Activated naive CD4-positive, alpha-beta T cell treated with anti-CD3 and anti-CD28 coated beads, Interleukin-2, amount 50 U/mL, for 16 hours (primary cell): Measurements from ENCODE around the gene PLA2G4E.

Source experiments
- DNase-seq: peaks from one replicate; pipeline ENCODE4 v3.0.0-alpha.2; 2020

PLA2G4E gene

GRCh38 chr15:42020713-42021273 is at the start of gene PLA2G4E:
TSS of gene PLA2G4E (minus strand) at chr15:42021042. CDS start at chr15:42021030, 12 bp downstream.
- DNase-seq = no peak

DNA sequence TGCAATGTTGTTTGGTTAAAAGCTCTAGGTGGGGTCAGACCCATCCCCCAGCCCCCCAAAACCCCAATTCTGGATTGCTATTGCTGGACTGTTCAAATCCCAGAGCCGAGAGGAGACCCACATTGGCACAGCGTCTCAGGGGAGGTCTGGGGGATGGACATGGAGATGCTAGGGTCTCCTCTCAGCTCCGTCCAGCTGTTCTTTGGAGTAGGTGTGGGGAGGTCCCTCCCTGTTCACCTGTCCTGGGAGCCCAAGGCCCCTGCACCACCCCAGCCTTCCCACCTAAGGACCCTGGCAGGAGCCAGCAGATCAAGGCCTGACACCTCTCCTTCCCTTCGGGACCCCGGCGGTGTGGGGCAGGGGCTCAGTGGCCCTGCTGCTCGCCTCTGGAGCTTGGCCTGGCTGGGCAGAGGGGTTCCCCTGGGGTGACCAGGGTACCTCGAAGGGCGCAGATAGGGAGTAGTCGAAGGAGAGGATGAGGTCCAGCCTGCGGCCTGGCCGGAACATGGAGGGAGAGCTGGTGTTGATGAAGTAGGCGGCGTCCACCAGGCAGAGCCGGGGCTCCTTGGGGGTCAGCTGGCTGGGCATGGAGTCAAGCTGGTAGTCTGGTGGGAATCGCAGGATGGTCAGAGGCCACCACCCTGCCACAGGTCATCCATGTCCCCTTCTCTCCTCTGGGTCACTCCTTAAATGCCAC is 49.6 kb upstream of the PLA2G4E start:
- DNase-seq = no peak

GRCh38 chr15:42069496-42070278 is 48.8 kb upstream of the PLA2G4E start:
- no peak for DNase-seq

GRCh38 chr15:42069025-42069424 is 48.2 kb upstream of the PLA2G4E start:
- no peak for DNase-seq

DNA sequence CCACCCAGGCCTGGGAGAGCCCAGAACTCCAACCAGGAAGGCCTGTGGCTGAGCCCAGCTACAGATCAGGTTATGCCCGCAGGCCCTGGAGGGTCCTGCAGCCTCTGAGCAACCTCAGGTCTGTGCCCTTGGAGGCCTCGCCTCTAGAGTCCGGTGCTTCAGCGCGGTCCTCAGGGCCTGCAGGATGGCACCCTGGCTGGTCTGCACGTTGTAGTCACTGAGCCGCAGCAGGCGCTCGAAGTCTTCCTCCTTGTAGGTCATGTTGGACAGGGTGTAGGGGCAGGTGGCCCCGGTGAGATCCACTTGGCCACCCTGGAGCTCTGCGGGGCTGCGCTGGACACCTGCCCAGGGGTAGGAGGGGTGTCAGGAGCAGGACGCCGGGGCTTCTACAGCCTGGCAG is 47.8 kb upstream of the PLA2G4E start:
- no peak for DNase-seq

DNA sequence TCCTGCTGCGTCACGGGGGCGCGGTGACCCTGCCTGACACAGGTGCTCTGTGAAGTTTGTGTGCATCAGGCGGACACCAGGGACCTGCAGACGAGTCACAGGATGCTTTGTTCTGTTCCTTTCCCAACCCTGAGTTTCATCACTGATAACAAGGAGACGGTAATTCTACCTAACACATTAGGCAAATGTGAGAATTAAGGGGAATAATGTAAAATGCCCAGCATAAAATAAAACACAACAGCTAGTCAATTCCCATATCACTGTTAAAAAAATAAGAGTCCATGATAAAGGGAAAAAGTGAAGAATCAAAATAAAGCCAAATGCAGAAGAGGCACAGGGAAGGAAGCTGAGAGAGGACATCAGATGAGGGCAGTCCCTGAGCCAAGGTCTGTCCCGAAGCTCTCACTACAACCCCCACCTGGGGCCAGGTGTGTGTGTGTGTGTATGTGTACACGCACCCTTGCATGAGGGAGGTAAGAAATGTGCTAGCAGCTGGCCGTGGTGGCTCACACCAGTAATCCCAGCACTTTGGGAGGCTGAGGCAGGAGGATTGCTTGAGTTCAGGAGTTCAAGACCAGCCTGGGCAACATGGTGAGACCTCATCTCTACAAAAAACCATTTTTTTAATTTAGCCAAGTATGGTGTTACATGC is 46.0 kb upstream of the PLA2G4E start:
- DNase-seq = no peak

DNA sequence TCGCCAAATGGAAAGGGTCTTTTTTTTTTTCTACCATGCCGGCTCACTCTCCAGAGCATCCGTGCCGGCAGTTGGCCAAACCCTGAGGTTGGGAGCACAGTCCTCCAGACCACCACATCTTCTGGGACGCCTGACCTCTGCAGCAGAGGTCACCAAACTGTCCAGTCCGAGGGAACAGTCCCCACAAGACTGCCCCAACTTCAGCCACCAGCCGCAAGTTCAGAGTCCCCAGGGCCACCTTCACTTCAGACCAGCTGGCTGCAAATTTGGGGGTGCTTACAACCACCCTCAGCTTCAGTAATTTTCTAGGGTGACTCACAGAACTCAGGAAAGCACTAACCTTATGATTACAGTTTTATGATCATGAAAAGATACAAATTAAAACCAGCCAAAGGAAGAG is 44.6 kb upstream of the PLA2G4E start:
- DNase-seq = no peak

DNA sequence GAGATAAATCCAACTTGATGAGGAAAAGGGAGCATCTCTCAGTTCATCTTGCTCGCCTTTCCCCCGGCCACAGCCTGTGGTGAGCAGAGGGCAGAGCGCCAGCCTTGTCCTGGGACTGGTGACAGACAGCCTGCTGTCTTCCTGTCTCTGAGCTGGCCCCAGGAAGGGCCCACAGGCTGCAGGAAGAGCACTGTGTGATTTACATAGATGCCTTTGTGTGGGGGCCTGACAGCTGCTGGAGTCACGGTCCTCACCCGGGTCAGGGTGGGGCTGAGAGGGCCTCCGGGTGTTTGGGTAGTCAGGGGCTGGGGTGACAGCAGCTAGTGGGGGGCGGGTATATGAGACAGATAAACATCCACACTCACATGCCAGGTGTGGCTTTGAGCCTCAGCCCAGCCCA is 44.2 kb upstream of the PLA2G4E start:
- DNase-seq = no peak

DNA sequence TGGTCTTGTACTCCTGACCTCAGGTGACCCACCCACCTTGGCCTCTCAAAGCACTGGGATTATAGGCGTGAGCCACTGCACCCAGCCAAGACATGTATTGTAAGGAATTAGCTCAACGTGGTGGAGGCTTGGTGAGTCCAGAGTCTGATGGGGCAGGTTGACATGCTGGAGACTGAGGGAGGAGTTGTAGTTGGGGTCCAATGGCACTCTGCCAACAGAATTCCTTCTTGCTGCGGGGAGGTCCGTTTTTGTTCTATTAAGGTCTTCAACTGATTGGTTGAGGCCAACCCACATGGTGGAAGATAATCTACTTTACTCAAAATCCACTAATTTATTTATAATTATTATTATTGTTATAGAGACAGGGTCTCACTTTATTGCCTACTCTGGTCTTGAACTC is 43.4 kb upstream of the PLA2G4E start:
- no peak for DNase-seq

- no peak for DNase-seq
Observed at GRCh38 chr15:42063122-42063848, 42.4 kb upstream of the PLA2G4E start.

DNA sequence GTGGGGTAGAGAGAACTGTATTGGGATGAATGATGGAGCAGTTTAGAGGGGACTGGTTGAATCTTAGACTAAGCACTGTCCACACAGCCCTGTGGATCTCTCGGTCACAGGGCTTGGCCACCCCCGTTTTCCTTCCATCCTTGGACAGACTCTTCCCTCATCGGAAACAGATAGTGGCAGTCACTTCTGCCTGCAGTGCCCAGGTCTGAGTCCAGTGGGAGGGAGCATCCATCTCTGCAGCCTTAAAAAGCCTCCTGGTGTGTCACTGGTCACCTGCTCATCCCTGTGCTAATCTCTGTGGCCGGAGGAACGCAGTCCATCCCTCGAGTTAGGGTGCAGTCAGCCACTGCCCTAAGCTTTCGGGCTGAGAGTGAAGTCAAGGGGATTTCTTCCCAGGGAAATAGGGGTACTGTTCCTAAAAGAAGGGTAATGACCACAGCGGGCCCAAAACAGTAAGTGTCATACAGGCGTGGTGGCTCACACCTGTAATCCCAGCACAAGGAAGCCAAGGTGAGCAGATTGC is 41.5 kb upstream of the PLA2G4E start:
- no peak for DNase-seq

GRCh38 chr15:42060797-42061196 is 40.0 kb upstream of the PLA2G4E start:
- DNase-seq = no peak

DNA sequence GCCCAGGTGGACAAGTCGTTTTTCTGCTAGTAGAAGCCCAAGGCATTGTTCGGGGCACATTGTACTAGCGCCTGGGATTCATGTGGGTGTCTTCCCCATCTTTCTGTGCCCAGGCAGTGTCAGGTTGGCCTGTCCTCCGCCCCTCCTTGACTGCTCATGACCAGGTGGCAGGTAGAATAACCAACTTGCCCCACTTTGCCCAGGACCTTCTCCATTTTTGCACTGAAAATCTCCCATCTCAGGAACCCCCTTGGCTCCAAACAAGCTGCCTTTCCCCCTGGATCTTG is 39.6 kb upstream of the PLA2G4E start:
- DNase-seq = no peak

GRCh38 chr15:42059661-42060476 is 39.0 kb upstream of the PLA2G4E start:
- DNase-seq = peak; percentile 70

GRCh38 chr15:42058791-42059190 is 37.9 kb upstream of the PLA2G4E start:
- no peak for DNase-seq

GRCh38 chr15:42057799-42058646 is 37.2 kb upstream of the PLA2G4E start:
- DNase-seq = no peak

DNA sequence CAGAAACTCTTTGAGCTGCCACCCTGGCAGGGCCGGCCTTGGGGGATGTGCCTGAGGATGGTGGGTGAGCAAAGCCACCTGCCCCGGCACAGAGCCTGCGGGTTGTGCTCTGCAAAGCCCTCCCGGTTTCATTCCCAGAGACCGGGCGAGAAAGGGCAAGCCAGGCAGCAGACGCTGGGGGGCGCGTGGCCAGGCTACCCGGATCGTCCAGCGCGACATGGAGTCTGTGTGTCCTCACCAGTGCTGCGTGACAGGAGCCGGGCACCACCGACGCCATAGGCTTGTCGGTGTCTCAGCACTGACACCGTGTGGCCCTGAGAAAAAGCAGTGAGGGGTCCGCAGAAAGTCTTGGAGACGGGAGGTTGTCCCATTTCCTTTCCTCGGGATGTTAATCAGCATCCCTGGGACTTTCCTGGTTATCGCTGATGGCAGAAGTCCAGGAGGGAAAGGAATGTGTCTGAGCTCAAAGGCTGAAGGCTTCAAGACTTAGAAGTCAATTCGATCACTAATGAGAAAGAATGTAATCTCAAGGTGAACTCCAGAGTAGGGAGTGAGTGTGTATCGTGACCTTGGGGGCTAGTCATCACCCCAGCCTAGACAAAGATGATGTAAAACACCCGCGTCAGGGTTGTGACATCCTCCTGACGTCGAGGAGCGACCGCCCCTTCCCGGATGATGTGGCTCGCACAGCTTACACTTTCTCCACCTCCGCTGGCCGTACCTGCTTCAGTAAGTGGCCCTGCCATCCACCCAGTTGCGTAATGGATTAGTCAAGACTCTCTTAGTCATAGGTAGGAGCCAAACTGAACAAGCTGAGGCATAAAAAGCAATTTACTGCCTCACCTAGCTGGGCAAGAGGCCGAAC is 36.3 kb upstream of the PLA2G4E start:
- DNase-seq = peak; percentile 57

GRCh38 chr15:42053914-42054313 is 33.1 kb upstream of the PLA2G4E start:
- no peak for DNase-seq

GRCh38 chr15:42053010-42053409 is 32.2 kb upstream of the PLA2G4E start:
- no peak for DNase-seq
